Measurements from ENCODE around the gene MICAL2. TPM values are rescaled to one million over a fixed set of nuclear protein-coding genes. Genes with fewer than 3 reads are reported as not detected.

The MICAL2 gene
- total RNA-seq, 1 donor from 2014 or later, result 0.27 TPM

GRCh38 chr11:12079726-12080556, 30.4 kb upstream of the MICAL2 start:
- peaks cover 2% of the 10 kb centered on the region for H3K9me3 Mint-ChIP-seq
- intact Hi-C loops (cut with micrococcal nuclease), result no loop called here
- H3K27ac Mint-ChIP-seq, result no peak overlapping the region
- DNase-seq (no peak), ATAC-seq (ENCODE audit: low read depth) (no peak)
- no peaks in the 10 kb centered on the region for H3K4me1 Mint-ChIP-seq
- POLR2A ChIA-PET, result no interaction called here
- CTCF ChIA-PET, result no interaction called here
- no peak for TF ChIP-seq CTCF (IDR thresholded peaks at IDR 0.05)
- H3K27me3 Mint-ChIP-seq, result no peaks in the 10 kb centered on the region
- H3K36me3 Mint-ChIP-seq (ENCODE audit: low read depth), result no peaks in the 10 kb centered on the region
- H3K4me3 Mint-ChIP-seq, result no peak overlapping the region

DNA sequence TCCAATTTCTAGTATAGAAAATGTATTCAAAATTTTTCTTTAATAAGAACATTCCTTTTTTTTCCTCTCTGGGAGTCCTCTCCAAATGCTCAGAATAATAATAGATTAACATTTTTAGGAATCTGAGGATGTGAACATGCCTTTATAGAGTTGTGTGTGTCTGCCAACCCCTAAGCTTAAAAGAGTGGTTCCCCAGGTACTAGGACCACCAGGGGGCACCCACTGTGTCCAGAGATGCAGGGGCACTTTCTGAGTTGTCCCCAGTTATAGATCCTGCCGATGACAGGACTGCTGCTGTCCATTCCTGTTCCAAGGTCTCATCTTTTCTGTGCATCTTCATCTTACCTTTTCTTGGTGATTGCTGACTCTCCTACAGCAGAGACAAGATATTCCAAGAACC, 27.0 kb upstream of the MICAL2 start:
- Mint-ChIP-seq H3K36me3 (ENCODE audit: low read depth) (no peaks in the 10 kb centered on the region), H3K4me3 (no peak overlapping the region), H3K27me3 (peaks cover 2% of the 10 kb centered on the region), H3K27ac (no peak overlapping the region), H3K9me3 (peaks cover 2% of the 10 kb centered on the region), H3K4me1 (no peaks in the 10 kb centered on the region)
- intact Hi-C loops (cut with micrococcal nuclease), result no loop called here
- ChIA-PET CTCF (no interaction called here), POLR2A (no interaction called here)
- no peak for TF ChIP-seq CTCF (IDR thresholded peaks at IDR 0.05)
- DNase-seq (no peak), ATAC-seq (ENCODE audit: low read depth) (no peak)

- ATAC-seq (ENCODE audit: low read depth), result no peak
- no peak overlapping the region for H3K27ac Mint-ChIP-seq
- no peaks in the 10 kb centered on the region for H3K4me1 Mint-ChIP-seq
- H3K4me3 Mint-ChIP-seq, result no peak overlapping the region
- intact Hi-C loops (cut with micrococcal nuclease), result no loop called here
- DNase-seq, result no peak
- no peak for TF ChIP-seq CTCF (IDR thresholded peaks at IDR 0.05)
- H3K27me3 Mint-ChIP-seq, result peaks cover 2% of the 10 kb centered on the region
- no peaks in the 10 kb centered on the region for H3K36me3 Mint-ChIP-seq (ENCODE audit: low read depth)
- H3K9me3 Mint-ChIP-seq, result peaks cover 2% of the 10 kb centered on the region
- POLR2A ChIA-PET, result no interaction called here
- CTCF ChIA-PET, result no interaction called here
These were observed 26.1 kb upstream of the MICAL2 start for GRCh38 chr11:12084256-12084655.

DNA sequence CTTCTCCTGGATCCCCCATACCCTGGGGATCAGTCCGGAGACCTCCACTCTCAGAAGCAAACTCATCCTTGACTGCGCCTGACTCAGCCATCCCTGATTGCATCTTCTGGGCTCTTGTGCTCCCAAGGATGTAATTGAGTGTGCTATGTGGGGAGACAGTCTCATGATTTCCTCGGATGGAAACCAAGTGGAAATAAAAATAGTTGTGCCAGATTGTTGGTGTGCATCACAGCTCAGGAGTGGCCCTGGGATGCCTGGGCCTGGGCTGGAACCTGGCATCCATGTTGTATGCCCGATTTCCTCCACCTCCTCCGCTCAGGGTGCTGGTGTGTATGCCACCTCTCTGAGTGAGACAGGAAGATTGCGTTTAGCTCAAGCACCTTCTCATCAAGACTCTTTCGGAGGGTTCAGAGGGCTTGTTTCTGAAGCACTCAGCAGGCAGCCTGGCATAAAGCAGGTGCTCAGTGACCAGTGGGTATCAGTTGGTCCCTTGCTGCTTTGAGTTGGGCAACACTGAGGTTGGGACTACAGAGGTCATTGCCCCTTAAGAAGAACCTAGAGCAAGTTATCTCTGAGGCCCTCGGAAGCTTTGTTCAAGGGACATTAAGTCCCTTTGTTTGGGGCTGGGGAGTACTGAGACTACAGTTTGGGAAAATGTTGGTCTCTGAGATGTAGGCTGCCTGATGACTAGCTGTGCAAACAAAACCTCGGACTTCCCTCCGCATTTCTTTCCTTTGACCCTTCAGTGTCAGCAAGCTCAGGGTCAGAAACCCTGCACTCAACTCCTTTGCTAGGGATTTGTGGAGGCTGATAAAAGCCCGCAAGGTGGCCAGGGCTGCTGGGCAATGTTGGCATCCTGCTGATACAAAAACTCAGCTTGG, 24.8 kb upstream of the MICAL2 start:
- peaks cover 2% of the 10 kb centered on the region for H3K27me3 Mint-ChIP-seq

More for the DNA sequence above, 24.8 kb upstream of the MICAL2 start:
- peaks cover 2% of the 10 kb centered on the region for H3K9me3 Mint-ChIP-seq
- peaks cover 7% of the 10 kb centered on the region for H3K4me1 Mint-ChIP-seq
- TF ChIP-seq CTCF (IDR thresholded peaks at IDR 0.05), result no peak
- ChIA-PET POLR2A (no interaction called here), CTCF (no interaction called here)
- DNase-seq (no peak), ATAC-seq (ENCODE audit: low read depth) (no peak)
- H3K27ac Mint-ChIP-seq, result no peak overlapping the region
- intact Hi-C loops (cut with micrococcal nuclease), result no loop called here
- H3K36me3 Mint-ChIP-seq (ENCODE audit: low read depth), result no peaks in the 10 kb centered on the region
- H3K4me3 Mint-ChIP-seq, result no peak overlapping the region

Data from activated B cell treated with CpG ODN at 0.5 μM for 24 hours (primary cell).